Stimulated activated CD4-positive, alpha-beta T cell treated with anti-CD3 and anti-CD28 coated beads, Interleukin-15, amount 100 ng/mL, for 1 hour (primary cell): ENCODE results near the gene SLC2A14.

Experiments
- DNase-seq, 2 donors: peaks; one replicate each; pipeline ENCODE4 v3.0.0-alpha.2; 2020; ENCODE audit warnings: low read depth in 1 of 2, low spot score in 1 of 2

The SLC2A14 gene

GRCh38 chr12:7769999-7770398 is 102.7 kb downstream of the SLC2A14 start:
- no peak for DNase-seq
